ENCODE results near the gene MROH9. TPM values are rescaled to one million over a fixed set of nuclear protein-coding genes. Genes with fewer than 3 reads are reported as not detected.

The MROH9 gene
- total RNA-seq, 1 experiment from 2014 or later: not detected

GRCh38 chr1:171082606-171083005 lies 147.3 kb downstream of the MROH9 start:
- H4K20me1 ChIP-seq (ENCODE audit: insufficient read depth): no peaks in the 10 kb centered on the region
- no peaks in the 10 kb centered on the region for H3K9me3 ChIP-seq (ENCODE audit: control insufficient read depth in 1 of 2, insufficient read depth in 1 of 2, low read depth in 1 of 2, low read length in 2 of 2)
- ATAC-seq (no peak), DNase-seq (ENCODE audit: low read depth, low spot score) (no peak)
- H3K27me3 ChIP-seq (ENCODE audit: insufficient read depth, low read length): no peaks in the 10 kb centered on the region
- no peak overlapping the region for H3K4me3 ChIP-seq (replicated peaks in 1 of 2; ENCODE audit: low read depth in 1 of 2, low read length in 2 of 2)
- ChIA-PET POLR2A (no interaction called here), CTCF (interaction anchor here (3.0 kb wide), 1 partner anchor 231 kb away, joined by 52 read pairs; the partner anchor contains the start of gene FMO4), RAD21 (ENCODE audit: low non-redundant PET in 1 of 2, low total read pairs in 2 of 2, uncharacterized antibody in 2 of 2, unreplicated experiment in 2 of 2) (no interaction called here)
- H3K36me3 ChIP-seq (ENCODE audit: control insufficient read depth in 1 of 2, insufficient read depth in 2 of 2, low read length in 2 of 2): no peaks in the 10 kb centered on the region
- no peak overlapping the region for H2AFZ ChIP-seq (ENCODE audit: low read depth, low read length, poor library complexity, severe bottlenecking)
- no peaks in the 10 kb centered on the region for H3K79me2 ChIP-seq (ENCODE audit: insufficient read depth, low read length)
- no TSS peak for BruUV-seq (replicated peaks)
- no peak overlapping the region for H3K4me2 ChIP-seq (ENCODE audit: low read length)
- TF ChIP-seq, protein P1, sequence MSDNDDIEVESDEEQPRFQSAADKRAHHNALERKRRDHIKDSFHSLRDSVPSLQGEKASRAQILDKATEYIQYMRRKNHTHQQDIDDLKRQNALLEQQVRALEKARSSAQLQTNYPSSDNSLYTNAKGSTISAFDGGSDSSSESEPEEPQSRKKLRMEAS (IDR thresholded peaks at IDR 0.05): no peak
- TF ChIP-seq, protein P2, sequence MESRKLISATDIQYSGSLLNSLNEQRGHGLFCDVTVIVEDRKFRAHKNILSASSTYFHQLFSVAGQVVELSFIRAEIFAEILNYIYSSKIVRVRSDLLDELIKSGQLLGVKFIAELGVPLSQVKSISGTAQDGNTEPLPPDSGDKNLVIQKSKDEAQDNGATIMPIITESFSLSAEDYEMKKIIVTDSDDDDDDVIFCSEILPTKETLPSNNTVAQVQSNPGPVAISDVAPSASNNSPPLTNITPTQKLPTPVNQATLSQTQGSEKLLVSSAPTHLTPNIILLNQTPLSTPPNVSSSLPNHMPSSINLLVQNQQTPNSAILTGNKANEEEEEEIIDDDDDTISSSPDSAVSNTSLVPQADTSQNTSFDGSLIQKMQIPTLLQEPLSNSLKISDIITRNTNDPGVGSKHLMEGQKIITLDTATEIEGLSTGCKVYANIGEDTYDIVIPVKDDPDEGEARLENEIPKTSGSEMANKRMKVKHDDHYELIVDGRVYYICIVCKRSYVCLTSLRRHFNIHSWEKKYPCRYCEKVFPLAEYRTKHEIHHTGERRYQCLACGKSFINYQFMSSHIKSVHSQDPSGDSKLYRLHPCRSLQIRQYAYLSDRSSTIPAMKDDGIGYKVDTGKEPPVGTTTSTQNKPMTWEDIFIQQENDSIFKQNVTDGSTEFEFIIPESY (IDR thresholded peaks at IDR 0.05; ENCODE audit: extremely low read depth, insufficient replicate concordance, low read length): no peak
- TF ChIP-seq JUND (IDR thresholded peaks at IDR 0.05) (no peak), RAD21 (IDR thresholded peaks at IDR 0.05; ENCODE audit: low read depth) (no peak), REST (IDR thresholded peaks at IDR 0.05; ENCODE audit: low read depth) (no peak)
- H3K9ac ChIP-seq (ENCODE audit: low read length): no peak overlapping the region
- H3K27ac ChIP-seq (ENCODE audit: low read depth, low read length): no peak overlapping the region
- intact Hi-C loops (cut with micrococcal nuclease): loop anchor here (10.0 kb wide), 1 partner anchor 632 kb away; no protein-coding TSS in a partner anchor
- no peaks in the 10 kb centered on the region for H3K4me1 ChIP-seq (ENCODE audit: control insufficient read depth in 1 of 2, insufficient read depth in 2 of 2, low read length in 2 of 2)
- no peaks in the 10 kb centered on the region for H3K9me2 ChIP-seq (ENCODE audit: insufficient read depth)

All from HCT116 (cell line).